Measurements from ENCODE around the gene MUC6. TPM values are rescaled to one million over a fixed set of nuclear protein-coding genes. Genes with fewer than 3 reads are reported as not detected.

Gene MUC6
- total RNA-seq, 1 donor from 2014 or later: not detected

GRCh38 chr11:965206-965775 lies 71.2 kb downstream of the MUC6 start:
- DNase-seq: no peak

DNA sequence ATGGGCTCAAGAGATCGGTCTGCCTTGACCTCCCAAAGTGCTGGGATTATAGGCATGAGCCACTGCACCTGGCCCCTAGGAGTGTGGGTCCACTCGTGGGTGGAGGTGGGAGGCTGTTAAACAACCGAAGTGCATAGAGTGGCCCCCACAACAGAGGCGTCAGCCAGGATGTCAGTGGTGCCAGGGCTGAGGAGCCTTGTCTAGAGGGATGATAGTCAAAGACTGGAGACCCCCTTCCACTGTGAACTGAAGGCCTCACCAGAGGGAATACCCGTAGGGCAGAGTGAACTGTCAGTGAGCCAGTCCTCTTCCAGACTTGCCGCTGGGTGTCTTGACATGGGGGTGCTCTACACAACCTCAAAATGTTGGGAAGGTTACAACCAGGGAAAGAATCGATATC lies 72.7 kb downstream of the MUC6 start:
- DNase-seq: no peak

Other genes starting within 250 kb of the MUC6 start
- gene CEND1, start 246.6 kb downstream of the MUC6 start, total RNA-seq: 0.14 and 0.17 TPM in 2 replicates
- gene SLC25A22, start 238.4 kb downstream of the MUC6 start, total RNA-seq: 7.1 and 13.6 TPM in 2 replicates
- gene PIDD1, start 231.5 kb downstream of the MUC6 start, total RNA-seq: 7.8 and 12.1 TPM in 2 replicates
- 199 and 232 TPM in 2 replicates for gene RPLP2, start 226.8 kb downstream of the MUC6 start, total RNA-seq
- 41.4 and 76.9 TPM in 2 replicates for gene PNPLA2, start 217.8 kb downstream of the MUC6 start, total RNA-seq
- gene CRACR2B, start 208.8 kb downstream of the MUC6 start, total RNA-seq: 27.5 and 29.8 TPM in 2 replicates
- gene CD151, start 203.8 kb downstream of the MUC6 start, total RNA-seq: 700 and 712 TPM in 2 replicates
- 81.9 and 193 TPM in 2 replicates for gene POLR2L, start 194.2 kb downstream of the MUC6 start, total RNA-seq
- 167 and 179 TPM in 2 replicates for gene TSPAN4, start 193.9 kb downstream of the MUC6 start, total RNA-seq
- 38.1 and 56.4 TPM in 2 replicates for gene CHID1, start 125.9 kb downstream of the MUC6 start, total RNA-seq
- gene AP2A2, start 110.8 kb downstream of the MUC6 start, total RNA-seq: 51.1 and 57.9 TPM in 2 replicates
- not detected in 2 replicates for gene MUC2, start 38.2 kb upstream of the MUC6 start, total RNA-seq
- gene MUC5AC, start 121.2 kb upstream of the MUC6 start, total RNA-seq: not detected in 2 replicates
- gene MUC5B, start 186.3 kb upstream of the MUC6 start, total RNA-seq: not detected in 2 replicates